Measurements from ENCODE around the gene CALHM5.
"Not testable (repeated sequence)": the region's sequence is repeated elsewhere in the genome, so short reads cannot be mapped to it uniquely, and the experiment has no call there.

Gene CALHM5

GRCh38 chr6:116511424-116512110 lies at the start of gene CALHM5:
Gene CALHM5, plus strand, starts transcription at chr6:116511639. Its CDS starts 58 bp downstream, at chr6:116511697.
- DNase-seq, result no peak

GRCh38 chr6:116461932-116462885 lies 49.2 kb upstream of the CALHM5 start:
- peak; percentile 64 for DNase-seq

GRCh38 chr6:116463301-116463700 lies 48.1 kb upstream of the CALHM5 start:
- no peak for DNase-seq

GRCh38 chr6:116465246-116465645 lies 46.2 kb upstream of the CALHM5 start:
- DNase-seq, result peak; percentile 51

GRCh38 chr6:116467096-116467495 lies 44.3 kb upstream of the CALHM5 start:
- no peak for DNase-seq

DNA sequence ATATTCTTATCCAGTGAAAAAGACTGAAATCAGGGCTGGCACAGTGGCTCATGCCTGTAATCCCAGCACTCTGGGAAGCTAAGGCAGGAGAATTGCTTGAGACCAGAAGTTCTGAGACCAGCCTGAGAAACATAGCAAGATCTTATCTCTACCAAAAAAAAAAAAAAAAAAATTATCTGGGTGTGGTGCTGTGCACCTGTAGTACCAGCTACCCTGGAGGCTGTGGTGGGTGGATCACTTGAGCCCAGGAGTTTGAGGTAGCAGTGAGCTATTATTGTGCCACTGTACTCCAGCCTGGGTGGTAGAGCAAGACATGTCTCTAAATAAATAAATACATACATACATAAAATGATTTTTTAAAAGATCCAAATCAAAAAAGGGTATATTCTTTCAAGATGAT lies 43.9 kb upstream of the CALHM5 start:
- no peak for DNase-seq

- DNase-seq, result no peak
Observed at GRCh38 chr6:116468293-116468692, 43.1 kb upstream of the CALHM5 start.

- DNase-seq, result no peak
Observed at GRCh38 chr6:116471531-116471930, 39.9 kb upstream of the CALHM5 start.

GRCh38 chr6:116472706-116473105 lies 38.7 kb upstream of the CALHM5 start:
- DNase-seq, result no peak

DNA sequence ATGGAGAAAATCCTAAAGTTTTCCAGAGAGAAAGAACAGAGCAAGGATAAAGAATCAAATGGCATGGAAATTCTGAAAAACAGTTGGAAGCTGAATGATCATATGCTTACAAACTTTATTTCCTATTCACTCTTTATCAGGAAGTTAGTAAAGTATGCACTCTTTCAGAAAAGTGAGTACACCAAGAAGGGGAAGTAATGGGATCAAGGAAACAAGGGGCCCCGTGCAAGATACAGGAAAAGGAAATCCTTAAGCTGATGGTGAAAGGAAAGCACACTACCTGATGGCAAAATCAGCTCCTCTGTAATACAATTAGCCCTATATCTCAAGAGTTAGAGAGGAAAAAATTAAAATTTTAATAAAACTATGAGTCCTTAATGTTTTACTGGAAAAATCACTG lies 36.3 kb upstream of the CALHM5 start:
- DNase-seq, result no peak

GRCh38 chr6:116476002-116476678 lies 35.3 kb upstream of the CALHM5 start:
- DNase-seq, result peak; percentile 26

DNA sequence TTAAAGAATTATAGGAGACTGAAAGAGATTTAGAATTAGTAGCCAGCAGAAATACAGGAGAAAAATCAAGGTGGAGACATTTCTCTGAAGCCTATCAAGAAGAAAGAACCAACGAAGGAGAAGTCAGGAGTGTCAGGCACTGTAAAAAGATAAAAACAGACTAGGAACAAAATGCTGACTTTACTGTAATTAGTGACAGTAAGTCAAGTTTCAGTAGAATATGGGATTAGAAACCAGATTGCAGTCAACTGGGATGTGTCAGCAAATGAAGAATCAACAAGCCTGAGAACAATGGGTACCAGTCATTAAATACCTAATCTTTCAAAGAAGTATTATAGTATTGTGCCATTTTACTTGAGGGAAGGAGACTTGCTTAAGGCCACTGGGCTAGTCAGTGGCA lies 28.7 kb upstream of the CALHM5 start:
- no peak for DNase-seq

- no peak for DNase-seq
Observed at GRCh38 chr6:116483616-116484015, 27.8 kb upstream of the CALHM5 start.

DNA sequence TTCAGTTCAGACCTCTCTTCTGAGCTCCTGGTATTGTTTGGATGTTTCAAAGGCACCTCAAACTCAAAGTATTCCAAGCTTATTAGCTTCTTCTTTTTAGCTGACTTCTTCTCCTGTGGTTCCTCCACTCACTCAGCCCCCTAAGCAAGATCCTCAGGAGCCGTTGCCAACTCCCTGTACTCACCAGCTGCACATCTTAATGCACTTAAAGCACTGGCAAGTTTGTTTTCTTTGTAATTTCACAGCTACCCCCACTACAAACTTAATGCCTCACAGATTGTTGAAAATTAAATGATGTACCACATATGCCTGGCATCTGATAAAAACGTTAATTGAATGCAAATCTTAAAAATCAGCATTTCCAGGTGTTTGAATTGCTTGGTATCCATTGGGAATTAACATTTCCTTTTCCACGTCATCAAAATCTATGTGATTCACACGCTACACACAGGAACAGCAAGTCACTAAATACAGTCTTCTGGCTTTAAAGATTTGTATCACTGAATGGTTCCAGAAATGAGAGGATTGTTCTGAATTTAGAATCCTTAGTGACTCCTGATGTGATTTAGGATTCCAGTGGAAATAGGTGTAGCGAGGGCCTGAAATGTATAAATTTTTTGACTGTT lies 25.8 kb upstream of the CALHM5 start:
- no peak for DNase-seq

DNA sequence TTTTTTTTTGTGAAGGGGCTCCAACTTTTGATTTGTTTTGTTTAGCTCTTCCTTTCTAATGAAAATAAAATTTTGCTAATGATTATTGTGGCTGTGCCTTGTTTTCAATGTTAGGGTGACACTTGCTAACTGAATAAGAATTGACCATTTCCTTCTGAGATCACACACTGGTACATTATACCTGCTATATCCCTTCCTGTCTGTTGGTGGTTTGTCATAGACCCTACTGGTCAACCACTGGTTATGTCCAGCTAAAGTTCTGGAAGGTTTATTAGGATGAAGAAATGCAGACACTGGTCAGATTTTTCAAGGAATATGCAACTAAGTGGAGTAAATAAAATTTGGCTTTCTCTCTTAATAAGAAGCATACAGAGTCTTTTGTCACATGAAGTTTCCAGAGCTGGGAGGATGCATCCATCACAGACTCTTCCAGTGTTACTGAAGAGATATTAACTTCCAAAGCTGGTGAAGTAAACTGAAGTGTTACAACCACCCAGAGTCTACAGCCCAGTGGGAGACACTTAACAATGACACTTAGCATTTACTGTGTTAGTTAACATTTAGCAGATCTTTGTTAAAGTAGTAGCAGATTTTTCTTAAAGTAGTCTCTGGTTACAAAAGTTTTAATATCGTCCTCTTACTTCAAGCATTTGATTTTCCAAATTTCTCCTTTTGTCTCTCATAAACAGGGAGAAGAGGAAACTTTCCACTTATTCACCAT lies 19.7 kb upstream of the CALHM5 start:
- DNase-seq, result no peak

DNA sequence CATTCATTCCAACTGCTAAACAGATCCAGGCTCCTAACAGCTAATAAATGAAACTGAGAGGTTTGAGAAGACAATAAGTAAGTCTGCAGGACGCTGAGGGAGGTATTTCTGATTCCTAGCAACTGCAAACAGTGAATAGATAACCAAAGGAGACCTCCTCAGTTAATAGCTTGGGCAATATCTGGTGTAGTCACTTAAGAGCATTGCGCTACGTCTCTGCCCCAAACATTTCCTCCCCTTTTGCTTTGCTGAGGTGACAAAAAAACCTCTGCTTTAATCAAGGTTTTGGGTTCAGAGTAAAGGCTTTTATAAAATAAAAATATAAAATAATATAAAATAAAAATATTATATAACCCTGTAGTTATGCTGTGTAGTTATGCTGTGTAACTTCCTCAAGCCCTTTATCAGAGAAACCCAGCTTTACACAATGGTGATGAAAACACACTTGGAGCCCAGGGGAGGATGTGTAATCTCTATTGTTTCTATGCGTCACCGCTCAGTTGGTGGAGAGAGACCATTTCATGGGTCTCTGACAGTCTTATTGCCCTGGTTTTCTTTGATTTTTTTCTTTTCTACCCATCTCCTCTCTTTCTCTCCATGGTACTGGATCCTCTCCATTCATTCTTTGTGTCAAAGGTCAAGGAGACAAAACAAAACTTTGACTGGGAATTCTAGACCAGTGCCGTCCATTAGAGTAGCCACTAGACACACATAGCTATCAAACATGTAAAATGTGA lies 18.9 kb upstream of the CALHM5 start:
- DNase-seq, result no peak

DNA sequence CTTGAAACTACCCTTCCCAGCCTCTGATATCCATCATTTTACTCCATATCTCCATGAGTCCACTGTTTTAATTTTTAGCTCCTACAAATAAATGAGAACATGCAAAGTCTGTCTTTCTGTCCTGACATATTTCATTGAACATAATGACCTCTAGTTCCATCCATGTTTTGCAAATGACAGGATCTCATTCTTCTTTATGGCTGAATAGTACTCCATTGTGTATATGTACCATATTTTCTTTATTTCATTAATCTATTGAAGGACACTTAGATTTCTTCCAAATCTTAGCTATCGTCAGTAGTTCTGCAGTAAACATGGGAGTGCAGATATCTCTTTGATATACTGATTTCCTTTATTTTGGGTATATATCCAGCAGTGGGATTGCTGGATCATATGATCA lies 16.3 kb upstream of the CALHM5 start:
- DNase-seq, result not testable (repeated sequence)

- DNase-seq, result no peak
Observed at GRCh38 chr6:116497113-116497676, 14.2 kb upstream of the CALHM5 start.

DNA sequence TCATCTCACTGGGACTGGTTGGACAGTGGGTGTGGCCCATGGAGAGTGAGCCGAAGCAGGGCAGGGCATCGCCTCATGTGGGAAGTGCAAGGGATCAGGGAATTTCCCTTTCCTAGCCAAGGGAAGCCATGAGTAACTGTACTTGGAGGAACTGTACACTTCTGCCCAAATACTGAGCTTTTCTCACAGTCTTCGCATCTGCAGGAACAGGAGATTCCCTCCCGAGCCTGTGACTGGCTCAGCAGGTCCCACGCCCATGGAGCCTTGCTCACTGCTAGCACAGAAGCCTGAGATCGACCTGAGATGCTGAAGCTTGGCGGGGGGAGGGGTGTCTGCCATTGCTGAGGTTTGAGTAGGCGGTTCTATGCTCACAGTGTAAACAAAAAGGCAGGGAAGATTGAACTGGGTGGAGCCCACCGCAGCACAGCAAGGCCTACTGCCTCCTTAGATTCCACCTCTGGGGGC lies 10.4 kb upstream of the CALHM5 start:
- peak; percentile 17 for DNase-seq

- DNase-seq, result no peak
Observed at GRCh38 chr6:116507324-116507723, 4.1 kb upstream of the CALHM5 start.

DNA sequence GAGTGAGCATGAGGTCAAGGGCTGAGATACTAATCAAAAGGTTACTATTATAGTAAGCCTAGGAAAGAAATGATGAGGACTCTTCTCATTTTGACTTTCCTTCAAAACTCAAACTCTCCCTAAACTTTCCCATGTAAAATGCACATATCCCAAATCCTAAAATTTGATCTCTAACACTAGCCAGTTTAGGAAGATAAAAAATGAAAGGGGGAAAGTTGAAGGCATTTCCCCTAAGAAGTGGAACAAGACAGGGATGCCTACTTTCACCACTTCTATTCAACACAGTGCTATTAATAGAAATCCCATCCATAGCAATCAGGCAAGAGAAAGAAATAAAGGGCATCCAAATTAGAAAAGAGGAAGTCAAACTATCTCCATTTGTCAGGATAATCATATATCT lies 2.9 kb upstream of the CALHM5 start:
- no peak for DNase-seq
